ENCODE measurements around the gene TYW1B. TPM values are rescaled to one million over a fixed set of nuclear protein-coding genes. Genes with fewer than 3 reads are reported as not detected.
"Not testable (repeated sequence)": the region's sequence is repeated elsewhere in the genome, so short reads cannot be mapped to it uniquely, and the experiment has no call there.

TYW1B gene
- 1 to 10 TPM; 2.9 to 8.0 (median 3.2) TPM for polyA plus RNA-seq (ENCODE audit: insufficient read length in 4 of 4)

DNA sequence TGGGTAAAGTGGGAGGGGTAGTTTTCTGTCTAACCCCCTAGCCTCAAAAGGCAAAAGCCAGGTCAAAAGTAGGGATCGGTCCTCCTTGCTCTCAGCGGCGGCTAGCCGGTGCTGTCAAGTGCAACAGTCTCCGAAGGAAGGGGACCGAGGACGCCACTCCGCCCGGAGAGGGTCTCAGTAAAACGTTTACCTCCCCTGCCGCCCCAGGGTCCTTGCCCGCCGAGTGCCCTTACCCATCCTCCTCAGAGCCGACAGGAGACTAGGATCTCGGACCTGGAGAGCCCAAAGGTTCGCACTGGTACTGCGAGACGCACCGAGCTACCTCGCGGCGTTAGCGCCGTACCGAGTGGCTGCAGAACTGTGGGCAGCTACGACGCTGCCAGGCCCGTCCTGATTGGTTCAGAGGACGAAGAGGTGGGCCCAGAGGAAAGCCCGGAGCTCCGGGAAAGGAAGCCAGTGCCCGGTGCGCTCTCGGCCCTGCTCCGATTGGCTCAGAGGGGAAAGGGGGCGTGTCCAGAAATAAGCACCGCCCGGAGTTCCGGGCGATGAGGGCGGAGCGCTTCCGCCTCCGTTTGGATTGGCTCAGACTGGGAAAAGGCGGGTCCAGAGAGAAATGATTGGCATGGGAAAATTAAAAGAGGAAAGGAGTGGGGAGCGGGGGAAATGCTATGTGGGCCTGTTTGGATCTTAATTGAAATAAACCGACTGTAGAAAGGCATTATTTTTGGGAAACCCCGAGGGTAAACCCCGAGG, at the start of gene TYW1B:
TSS of gene TYW1B (minus strand) at position 362 of the 753 bp plus-strand sequence. CDS start at position 237, 125 bp downstream.
- DNase-seq (ENCODE audit: low read depth in 4 of 4, low spot score in 3 of 4): peak; percentile 95 to 96 (median 96)

DNA sequence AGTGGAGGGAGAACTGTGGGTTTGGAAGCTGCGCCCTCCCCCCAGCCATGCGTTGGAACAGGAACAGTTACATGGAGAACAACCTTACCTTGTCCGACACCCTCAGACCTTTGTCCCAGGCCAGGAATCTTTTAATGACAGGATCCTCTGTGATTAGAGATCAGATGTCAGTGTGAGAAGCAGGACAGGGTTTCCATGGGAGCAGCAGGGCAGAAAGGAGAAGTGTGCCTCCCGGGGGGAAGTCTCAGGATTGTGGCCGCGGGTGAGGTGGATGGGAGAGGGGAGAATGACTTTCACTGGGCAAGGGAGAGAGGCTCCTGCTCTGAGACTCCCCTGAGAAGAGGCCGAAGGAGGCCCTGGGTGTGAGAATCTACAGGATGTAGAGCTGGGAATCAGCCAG, 39.6 kb upstream of the TYW1B start:
- DNase-seq (ENCODE audit: low read depth in 4 of 4, low spot score in 3 of 4): not testable (repeated sequence)

DNA sequence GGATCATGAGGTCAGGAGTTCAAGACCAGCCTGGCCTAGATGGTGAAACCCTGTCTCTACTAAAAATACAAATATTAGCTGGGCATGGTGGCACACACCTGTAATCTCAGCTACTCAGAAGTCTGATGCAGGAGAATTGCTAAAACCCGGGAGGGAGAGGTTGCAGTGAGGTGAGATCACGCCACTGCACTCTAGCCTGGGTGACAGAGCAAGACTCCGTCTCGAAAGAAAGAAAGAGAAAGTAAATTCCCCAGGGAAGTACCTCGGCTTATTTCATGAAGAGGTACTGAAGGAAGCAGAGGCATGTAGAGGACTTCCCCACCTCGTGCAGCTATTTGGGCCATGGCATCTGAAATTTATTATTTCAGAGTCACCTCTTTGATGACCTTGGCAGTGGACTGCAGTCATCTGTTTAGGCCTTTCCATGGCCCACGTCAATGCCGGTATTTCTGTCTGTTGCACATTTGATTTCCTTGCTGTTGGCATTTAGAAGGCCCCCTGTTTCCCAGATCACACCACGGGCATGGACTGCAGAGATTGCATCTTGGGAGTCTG, 30.9 kb upstream of the TYW1B start:
- not testable (repeated sequence) for DNase-seq (ENCODE audit: low read depth in 4 of 4, low spot score in 3 of 4)

DNA sequence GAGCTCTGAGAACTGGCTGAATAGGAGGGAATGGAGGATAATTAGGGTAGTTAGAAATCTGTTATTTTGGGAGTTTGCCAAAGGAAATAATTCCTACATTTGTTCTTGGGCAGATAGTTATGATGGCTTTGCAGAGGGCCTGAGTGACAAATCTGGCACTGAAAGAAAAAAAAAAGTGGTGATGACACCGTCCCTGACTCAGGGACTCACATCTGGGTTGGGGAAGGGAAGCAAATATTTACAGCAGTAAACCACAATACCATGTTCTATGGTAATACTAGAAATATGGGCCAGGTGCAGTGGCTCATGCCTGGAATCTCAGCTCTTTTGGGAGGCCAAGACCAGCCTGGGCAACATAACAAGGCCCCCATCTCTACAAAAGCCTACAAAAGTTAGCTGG, 29.9 kb upstream of the TYW1B start:
- DNase-seq (ENCODE audit: low read depth in 4 of 4, low spot score in 3 of 4): not testable (repeated sequence)

DNA sequence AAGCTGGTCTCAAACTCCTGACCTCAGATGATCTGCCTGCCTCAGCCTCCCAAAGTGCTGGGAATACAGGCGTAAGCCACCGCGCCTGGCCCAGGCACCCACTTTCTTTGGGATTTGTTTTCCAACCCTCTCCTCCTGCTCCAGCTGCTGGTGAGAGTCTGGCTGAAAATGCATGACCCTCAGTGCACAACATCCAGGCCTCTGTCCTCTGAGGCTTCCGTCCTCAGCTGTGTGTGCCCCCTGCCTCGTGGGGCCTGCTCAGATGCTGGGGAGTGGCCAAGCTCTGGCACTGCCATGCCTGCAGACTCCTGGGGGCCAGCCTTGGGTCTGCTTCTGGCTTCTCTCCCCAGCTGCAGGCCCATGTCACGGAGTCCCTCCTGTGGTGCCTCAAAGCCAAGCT, 27.3 kb upstream of the TYW1B start:
- not testable (repeated sequence) for DNase-seq (ENCODE audit: low read depth in 4 of 4, low spot score in 3 of 4)

DNA sequence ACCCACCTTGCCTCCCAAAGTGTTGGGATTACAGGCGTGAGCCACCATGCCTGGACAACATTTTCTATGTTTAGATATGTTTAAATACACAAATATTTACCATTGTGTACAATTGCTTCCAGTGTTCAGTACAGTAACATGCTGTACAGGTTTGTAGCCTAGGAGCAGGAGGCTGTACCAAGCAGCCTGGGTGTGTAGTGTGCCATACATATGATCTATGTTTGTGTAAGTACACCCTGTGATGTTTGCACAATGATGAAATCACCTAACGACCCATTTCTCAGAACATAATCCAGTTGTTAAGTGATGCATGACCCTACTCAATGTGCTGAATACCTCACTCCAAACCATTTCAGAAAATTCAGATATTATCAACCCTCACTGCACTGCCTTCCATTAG, 24.9 kb upstream of the TYW1B start:
- DNase-seq (ENCODE audit: low read depth in 4 of 4, low spot score in 3 of 4): not testable (repeated sequence)

- DNase-seq (ENCODE audit: low read depth in 4 of 4, low spot score in 3 of 4): not testable (repeated sequence)
Observed at GRCh38 chr7:72850746-72851145, 22.7 kb upstream of the TYW1B start.

DNA sequence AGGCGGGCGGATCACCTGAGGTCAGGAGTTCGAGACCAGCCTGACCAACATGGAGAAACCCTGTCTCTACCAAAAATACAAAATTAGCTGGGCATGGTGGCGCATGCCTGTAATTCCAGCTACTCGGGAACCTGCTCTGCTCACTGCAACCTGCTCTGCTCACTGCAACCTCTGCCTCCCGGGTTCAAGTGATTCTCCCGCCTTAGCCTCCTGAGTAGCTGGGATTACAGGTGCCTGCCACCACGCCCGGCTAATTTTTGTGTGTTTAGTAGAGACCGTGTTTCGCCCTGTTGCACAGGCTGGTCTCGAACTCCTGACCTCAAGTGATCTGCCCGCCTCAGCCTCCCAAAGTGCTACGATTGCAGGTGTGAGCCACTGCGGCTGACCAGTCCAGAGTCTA, 16.1 kb upstream of the TYW1B start:
- DNase-seq (ENCODE audit: low read depth in 4 of 4, low spot score in 3 of 4): not testable (repeated sequence)

DNA sequence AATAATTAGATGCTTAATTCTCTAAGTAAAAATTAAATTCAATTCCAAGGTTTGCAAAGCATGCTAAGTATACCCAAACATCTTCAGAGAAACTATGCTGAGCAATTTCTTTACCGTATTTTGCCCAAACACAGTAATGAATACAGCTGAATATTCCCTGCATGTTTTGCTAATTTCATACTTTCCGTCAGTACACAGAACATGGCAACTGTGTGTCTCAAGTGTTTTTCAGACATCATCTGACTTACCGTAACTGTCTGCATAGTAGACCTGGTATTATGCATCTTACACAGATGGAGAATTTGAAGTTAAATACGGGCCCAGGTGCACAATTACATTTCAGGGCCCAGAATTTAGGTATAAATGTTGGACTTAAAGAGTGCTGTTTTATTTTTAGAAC, 15.2 kb upstream of the TYW1B start:
- not testable (repeated sequence) for DNase-seq (ENCODE audit: low read depth in 4 of 4, low spot score in 3 of 4)

DNA sequence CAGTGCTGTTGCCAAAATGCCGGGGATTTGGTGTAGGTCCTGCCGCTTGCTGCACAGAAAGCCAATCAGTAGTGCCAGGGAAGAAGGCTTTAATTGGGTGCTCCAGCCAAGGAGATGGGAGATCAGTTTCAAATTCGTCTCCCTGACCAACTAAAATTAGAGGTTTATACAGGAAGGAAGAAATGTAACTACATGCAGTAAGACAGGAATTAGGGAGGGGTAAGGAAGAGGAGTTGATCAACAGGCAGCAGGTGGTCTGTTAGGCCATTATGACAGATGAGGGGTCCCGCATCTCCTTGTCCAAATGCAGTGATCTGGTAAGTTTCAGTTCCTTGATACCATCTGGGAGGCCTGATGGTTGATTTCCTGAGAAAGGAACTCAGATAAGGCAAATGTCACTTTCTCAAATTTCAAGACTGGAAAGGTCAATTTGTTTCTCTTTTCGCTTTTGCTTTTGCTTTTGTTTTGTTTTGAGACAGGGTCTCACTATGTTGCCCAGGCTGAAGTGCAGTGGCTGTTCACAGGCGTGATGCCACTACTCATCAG, 13.0 kb upstream of the TYW1B start:
- DNase-seq (ENCODE audit: low read depth in 4 of 4, low spot score in 3 of 4): not testable (repeated sequence)

GRCh38 chr7:72838315-72838714, 10.3 kb upstream of the TYW1B start:
- not testable (repeated sequence) for DNase-seq (ENCODE audit: low read depth in 4 of 4, low spot score in 3 of 4)

DNA sequence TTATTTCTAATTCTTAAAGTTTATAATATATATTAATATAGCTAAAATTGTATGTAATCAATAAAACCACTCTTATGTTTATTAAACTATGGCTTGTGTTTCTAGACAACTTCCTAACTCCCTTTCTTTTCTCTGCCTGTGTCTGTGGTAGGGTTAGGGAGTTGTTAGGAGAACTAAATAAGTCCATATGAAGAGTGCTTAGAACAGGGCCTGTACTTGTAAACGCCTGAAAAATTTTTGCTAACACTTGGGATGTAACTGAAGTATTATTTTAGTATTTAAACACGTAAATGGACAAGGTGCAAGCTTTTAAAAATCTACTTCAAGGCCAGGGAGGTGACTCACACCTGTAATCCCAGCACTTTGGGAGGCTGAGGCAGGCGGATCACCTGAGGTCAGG, 9.3 kb upstream of the TYW1B start:
- not testable (repeated sequence) for DNase-seq (ENCODE audit: low read depth in 4 of 4, low spot score in 3 of 4)

DNA sequence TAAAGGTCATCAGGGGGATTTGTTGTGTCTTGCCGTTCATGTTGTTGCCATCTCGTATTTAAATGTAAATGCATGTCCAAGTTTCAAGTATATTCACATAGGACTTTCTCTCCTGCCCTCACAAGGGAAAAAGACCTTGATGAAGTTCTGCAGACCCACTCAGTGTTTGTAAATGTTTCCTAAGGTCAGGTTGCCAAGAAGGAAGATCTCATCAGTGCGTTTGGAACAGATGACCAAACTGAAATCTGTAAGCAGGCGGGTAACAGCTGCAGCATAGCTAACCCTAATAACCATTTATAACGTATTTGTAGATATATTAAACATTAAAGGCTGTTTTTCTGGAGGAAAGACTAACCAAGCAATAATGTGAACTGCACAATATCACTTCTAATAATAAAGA, 2.6 kb upstream of the TYW1B start:
- DNase-seq (ENCODE audit: low read depth in 4 of 4, low spot score in 3 of 4): not testable (repeated sequence)

DNA sequence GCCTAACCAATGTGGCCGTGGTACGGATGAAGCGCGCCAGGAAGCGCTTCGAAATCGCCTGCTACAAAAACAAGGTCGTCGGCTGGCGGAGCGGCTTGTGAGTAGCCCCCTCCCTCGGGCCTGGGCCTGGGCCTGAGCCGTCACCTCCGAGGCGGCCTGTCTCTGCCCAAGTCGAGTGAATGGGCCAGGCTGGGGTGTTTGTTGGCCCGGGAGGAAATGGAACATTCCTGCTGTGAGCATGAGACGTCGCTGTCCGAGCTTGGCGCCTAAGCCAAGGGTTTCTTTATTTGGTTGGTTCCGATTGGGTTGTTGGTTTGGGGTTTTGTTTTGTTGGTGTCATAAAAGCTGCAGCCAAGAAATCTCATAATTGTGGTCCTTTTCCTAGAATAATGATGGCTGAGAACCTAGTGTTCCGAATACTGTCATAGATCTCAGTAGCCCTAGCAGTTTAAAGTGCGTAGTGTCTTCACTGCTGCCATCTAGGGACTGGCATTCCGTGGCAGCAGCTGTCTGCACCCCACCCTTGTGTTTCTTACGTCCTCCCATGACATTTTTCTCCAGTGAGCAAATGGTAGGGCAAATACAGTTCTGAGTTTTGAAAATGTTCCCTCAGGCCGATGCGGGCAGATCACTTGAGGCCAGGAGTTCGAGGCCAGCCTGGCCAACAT, 1.8 kb upstream of the TYW1B start:
- peak; percentile 12 to 42 (median 27) for DNase-seq (ENCODE audit: low read depth in 4 of 4, low spot score in 3 of 4)

- DNase-seq (ENCODE audit: low read depth in 4 of 4, low spot score in 3 of 4): peak; percentile 89 to 96 (median 96)
Observed at GRCh38 chr7:72829291-72829686, 1.3 kb upstream of the TYW1B start.

DNA sequence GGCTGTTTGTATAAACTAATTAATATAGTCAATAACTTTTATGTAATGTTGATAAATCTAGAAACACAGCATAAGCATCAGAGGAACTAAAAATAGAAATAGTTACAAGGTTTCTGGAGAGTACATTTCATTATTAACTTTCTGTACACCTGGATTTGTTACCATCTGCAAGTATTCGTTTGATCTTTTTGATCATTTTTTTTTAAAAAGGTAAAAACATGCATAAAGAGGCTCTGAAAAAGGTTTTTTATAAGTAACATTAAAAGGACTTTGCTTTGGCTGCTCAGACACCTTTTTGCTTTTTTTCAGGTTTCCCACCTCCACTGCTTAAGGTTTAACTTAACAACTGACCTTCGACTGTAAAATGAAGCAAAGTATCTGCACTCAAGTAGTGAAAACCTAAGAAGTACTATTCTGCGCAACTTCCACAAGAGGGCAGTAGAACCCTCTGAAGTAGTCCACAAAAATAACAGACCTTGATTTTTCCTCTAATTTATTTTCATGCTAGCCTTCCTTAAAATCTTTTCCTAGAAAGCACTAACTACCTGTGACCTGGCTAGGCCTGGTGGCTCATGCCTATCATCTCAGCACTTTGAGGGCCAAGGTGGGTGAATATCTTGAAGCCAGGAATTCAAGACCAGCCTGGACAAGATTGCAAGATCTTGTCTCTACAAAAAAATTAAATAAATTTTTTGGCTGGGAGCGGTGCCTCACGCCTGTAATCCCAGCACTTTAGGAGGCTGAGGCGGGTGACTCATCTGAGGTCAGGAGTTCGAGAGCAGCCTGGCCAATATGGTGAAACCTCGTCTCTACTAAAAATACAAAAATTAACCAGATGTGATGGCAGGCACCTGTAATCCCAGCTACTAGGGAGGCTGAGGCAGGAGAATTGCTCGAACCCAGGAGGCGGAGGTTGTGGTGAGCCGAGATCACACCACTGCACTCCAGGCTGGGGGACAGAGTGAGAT, 4.0 kb downstream of the TYW1B start:
- not testable (repeated sequence) for DNase-seq (ENCODE audit: low read depth in 4 of 4, low spot score in 3 of 4)

- DNase-seq (ENCODE audit: low read depth in 4 of 4, low spot score in 3 of 4): not testable (repeated sequence)
Observed at GRCh38 chr7:72822497-72822896, 5.5 kb downstream of the TYW1B start.

GRCh38 chr7:72818663-72819361, 9.2 kb downstream of the TYW1B start:
- not testable (repeated sequence) for DNase-seq (ENCODE audit: low read depth in 4 of 4, low spot score in 3 of 4)

DNA sequence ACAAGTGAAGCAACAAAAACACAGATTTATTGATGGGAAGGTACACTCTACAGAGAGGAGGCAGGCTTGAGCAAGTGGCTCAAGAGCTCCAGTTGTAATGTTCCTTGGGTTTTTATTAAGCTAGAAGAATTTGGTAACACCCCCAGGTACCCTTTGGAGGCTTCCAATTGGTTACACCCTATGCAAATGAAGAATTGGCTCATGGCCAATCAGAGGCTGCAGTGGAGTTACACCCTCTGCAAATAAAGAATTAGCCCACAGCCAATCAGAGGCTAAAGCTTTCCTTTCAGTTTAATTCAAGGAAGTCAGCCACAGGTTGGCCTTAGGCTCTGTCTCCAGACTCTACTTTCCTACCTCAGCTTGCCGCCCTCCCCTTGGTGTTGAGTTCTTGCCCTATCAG, 10.3 kb downstream of the TYW1B start:
- DNase-seq (ENCODE audit: low read depth in 4 of 4, low spot score in 3 of 4): not testable (repeated sequence)

Measured in right renal pelvis (tissue), 4 donors.